NOMO-1 (cell line): ENCODE results near the gene GRK2.

Experiments used
- DNase-seq, 2 experiments: peaks; one replicate each; lab custom pipeline; 2025; ENCODE audit not compliant: unreplicated experiment in 2 of 2; lab: John Stamatoyannopoulos, UW

The GRK2 gene

GRCh38 chr11:67269401-67270255, 3.4 kb downstream of the GRK2 start:
- no peak for DNase-seq

- peak; percentile 23 to 58 for DNase-seq
Observed at GRCh38 chr11:67270256-67271204, 4.3 kb downstream of the GRK2 start.

GRCh38 chr11:67271205-67271540, 4.9 kb downstream of the GRK2 start:
- no peak for DNase-seq

GRCh38 chr11:67271541-67272284, 5.4 kb downstream of the GRK2 start:
- no peak for DNase-seq

- DNase-seq = no peak
Observed at GRCh38 chr11:67272327-67273259, 6.3 kb downstream of the GRK2 start.

- DNase-seq = no peak
Observed at GRCh38 chr11:67273260-67273990, 7.2 kb downstream of the GRK2 start.

- no peak for DNase-seq
Observed at GRCh38 chr11:67274768-67275605, 8.7 kb downstream of the GRK2 start.

- DNase-seq = no peak
Observed at GRCh38 chr11:67275606-67276409, 9.5 kb downstream of the GRK2 start.

GRCh38 chr11:67276781-67277230, 10.5 kb downstream of the GRK2 start:
- DNase-seq = peak; percentile 92 to 96

GRCh38 chr11:67277231-67277961, 11.1 kb downstream of the GRK2 start:
- DNase-seq = peak; percentile 98 to 99

GRCh38 chr11:67278135-67278938, 12.1 kb downstream of the GRK2 start:
- DNase-seq = no peak

- DNase-seq = no peak
Observed at GRCh38 chr11:67278939-67279588, 12.8 kb downstream of the GRK2 start.

- no peak for DNase-seq
Observed at GRCh38 chr11:67279589-67280340, 13.5 kb downstream of the GRK2 start.

- DNase-seq = no peak
Observed at GRCh38 chr11:67280341-67280787, 14.1 kb downstream of the GRK2 start.
